ENCODE measurements around the gene MPI.

- TF ChIP-seq REST (IDR thresholded peaks at IDR 0.05; ENCODE audit: insufficient read depth in 1 of 2, low read depth in 2 of 2, low read length in 2 of 2) (no peak), POLR2AphosphoS5 (IDR thresholded peaks at IDR 0.05; ENCODE audit: low read depth, low read length) (no peak), SIN3A (IDR thresholded peaks at IDR 0.05; ENCODE audit: borderline replicate concordance, insufficient read depth, low read length) (no peak), TAF1 (IDR thresholded peaks at IDR 0.05; ENCODE audit: borderline replicate concordance, insufficient read depth, low read length) (no peak)
These were observed 24.5 kb upstream of the MPI start for GRCh38 chr15:74865316-74865715.

Data from PFSK-1 (cell line).